SK-N-MC (cell line): ENCODE measurements around the gene SNX2.

Experiments used
- EZH2 ChIP-seq: fragments of 200-600 bp; sonication (generic); IDR thresholded peaks from one replicate; pipeline ENCODE4 v1.6.1; 2017; ENCODE audit warnings: antibody characterized with exemption
- POLR2AphosphoS5 ChIP-seq: IDR thresholded peaks from 2 replicates; pipeline ENCODE4 v1.6.1; 2012; ENCODE audit warnings: mild to moderate bottlenecking, low read depth, low read length, borderline replicate concordance

- TF ChIP-seq EZH2 (no peak), POLR2AphosphoS5 (no peak)
Measured at GRCh38 chr5:122749886-122750285, 25.0 kb upstream of the SNX2 start.
